ENCODE data around the gene CYP20A1.
"Not testable (repeated sequence)": the region's sequence is repeated elsewhere in the genome, so short reads cannot be mapped to it uniquely, and the experiment has no call there.

The CYP20A1 gene

DNA sequence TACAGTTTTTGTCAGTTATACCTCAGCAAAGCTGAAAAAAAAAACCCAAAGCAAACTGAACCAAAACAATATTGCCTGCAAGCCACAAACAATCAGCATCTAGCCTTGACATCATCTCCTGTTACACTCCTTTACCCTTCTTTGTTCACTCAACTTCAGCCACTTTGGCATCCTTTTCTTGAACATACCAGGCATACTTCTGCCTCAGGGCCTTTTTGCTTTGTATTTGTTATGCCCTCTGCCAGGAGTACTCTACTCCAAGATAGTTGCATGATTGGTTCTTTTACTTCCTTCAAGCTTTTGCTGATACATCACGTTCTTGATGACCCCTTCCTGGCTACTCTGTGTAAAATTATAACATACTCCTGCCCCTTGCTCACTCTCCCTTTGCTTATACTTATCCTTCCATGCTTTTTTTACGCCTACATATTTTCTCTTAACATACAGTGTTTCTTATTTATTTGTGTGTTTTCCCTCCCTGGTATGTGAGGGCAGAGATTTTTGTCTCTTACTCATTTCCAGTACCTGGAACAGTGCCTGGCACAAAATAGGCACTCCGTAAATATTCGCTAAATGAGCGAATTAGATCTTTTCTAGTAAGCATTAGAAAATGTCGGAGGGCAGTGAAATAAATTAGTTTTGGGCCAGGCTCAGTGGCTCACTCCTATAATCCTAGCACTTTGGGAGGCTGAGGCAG is 102.1 kb downstream of the CYP20A1 start:
- no peaks in the 10 kb centered on the region for H3K27me3 ChIP-seq (replicated peaks; ENCODE audit: control insufficient read depth, insufficient read depth, low read length)
- H3K9me3 ChIP-seq (ENCODE audit: control insufficient read depth, low read length): no peaks in the 10 kb centered on the region
- peak; percentile 91 for DNase-seq (ENCODE audit: low read depth)
- H3K4me1 ChIP-seq (ENCODE audit: control insufficient read depth, insufficient read depth, low read length): peaks cover 17% of the 10 kb centered on the region
- H3K4me3 ChIP-seq (ENCODE audit: low read length): no peak overlapping the region
- no peak overlapping the region for H3K9ac ChIP-seq (ENCODE audit: low read length)
- no peaks in the 10 kb centered on the region for H3K36me3 ChIP-seq (ENCODE audit: control insufficient read depth, insufficient read depth, low read length, severe bottlenecking)

DNA sequence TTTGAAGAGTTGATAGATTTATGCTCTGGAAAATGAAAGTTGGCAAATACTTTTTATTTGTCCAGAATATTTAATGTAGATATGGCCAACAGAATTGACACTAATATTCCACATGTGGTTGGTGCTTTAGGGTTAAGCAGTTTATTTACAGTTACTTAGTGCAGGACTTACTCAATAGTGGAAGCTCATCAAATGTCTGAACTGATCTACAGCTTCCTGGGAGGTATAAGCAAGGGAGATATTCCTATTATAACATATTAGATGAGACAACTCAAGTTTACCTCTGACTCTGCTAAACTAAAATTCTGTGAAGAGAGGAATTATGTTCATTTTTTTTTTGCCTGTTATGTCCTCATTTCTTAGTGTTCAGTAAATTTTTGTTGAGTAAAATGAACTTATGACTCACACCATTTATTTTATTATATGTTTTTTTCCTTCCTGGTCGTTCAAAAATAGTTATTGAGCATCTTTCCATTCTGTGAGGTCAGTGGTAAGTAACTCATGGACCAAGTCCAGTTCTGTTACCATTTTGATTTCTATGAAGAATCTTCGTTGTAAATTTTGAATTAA is 103.0 kb downstream of the CYP20A1 start:
- Histone ChIP-seq H3K9me3 (ENCODE audit: control insufficient read depth, low read length) (no peaks in the 10 kb centered on the region), H3K9ac (ENCODE audit: low read length) (no peak overlapping the region), H3K4me1 (ENCODE audit: control insufficient read depth, insufficient read depth, low read length) (peaks cover 17% of the 10 kb centered on the region), H3K27me3 (replicated peaks; ENCODE audit: control insufficient read depth, insufficient read depth, low read length) (no peaks in the 10 kb centered on the region), H3K4me3 (ENCODE audit: low read length) (peak overlapping the region; percentile 26), H3K36me3 (ENCODE audit: control insufficient read depth, insufficient read depth, low read length, severe bottlenecking) (no peaks in the 10 kb centered on the region)
- peak; percentile 47 for DNase-seq (ENCODE audit: low read depth)

DNA sequence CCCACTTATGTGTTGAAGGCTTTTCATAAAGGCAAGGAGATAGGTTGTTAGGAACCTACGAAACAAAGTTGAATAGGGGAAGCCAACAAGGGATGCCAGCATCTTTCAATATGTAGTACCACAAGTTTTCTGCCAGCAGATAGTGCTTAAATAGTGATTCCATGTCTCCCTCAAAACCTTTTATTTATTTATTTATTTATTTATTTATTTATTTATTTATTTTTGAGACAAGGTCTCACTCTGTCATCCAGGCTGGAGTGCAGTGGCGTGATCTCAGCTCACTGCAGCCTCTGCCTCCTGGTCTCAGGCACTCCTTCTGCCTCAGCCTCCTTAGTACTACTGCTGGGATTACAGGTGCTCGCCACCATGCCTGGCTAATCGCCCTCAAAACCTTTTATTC is 103.6 kb downstream of the CYP20A1 start:
- not testable (repeated sequence) for H3K9ac ChIP-seq (ENCODE audit: low read length); DNase-seq (ENCODE audit: low read depth); H3K4me3 ChIP-seq (ENCODE audit: low read length); H3K36me3 ChIP-seq (ENCODE audit: control insufficient read depth, insufficient read depth, low read length, severe bottlenecking); H3K27me3 ChIP-seq (replicated peaks; ENCODE audit: control insufficient read depth, insufficient read depth, low read length); H3K9me3 ChIP-seq (ENCODE audit: control insufficient read depth, low read length)
- H3K4me1 ChIP-seq (ENCODE audit: control insufficient read depth, insufficient read depth, low read length): peaks cover 17% of the 10 kb centered on the region

DNA sequence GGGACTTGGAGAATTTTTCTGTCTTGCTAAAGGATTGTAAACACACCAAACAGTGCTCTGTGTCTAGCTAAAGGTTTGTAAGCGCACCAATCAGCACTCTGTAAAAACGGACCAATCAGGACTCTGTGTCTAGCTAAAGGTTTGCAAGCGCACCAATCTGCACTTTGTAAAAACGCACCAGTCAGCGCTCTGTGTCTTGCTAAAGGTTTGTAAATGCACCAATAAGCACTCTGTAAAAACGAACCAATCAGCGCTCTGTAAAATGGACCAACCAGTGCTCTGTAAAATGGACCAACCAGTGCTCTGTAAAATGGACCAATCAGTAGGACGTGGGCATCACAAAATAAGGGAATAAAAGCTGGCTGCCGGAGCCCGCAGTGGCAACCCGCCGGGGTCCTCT is 105.8 kb downstream of the CYP20A1 start:
- Histone ChIP-seq H3K36me3 (ENCODE audit: control insufficient read depth, insufficient read depth, low read length, severe bottlenecking) (no peaks in the 10 kb centered on the region), H3K4me3 (ENCODE audit: low read length) (no peak overlapping the region), H3K4me1 (ENCODE audit: control insufficient read depth, insufficient read depth, low read length) (peaks cover 17% of the 10 kb centered on the region), H3K9ac (ENCODE audit: low read length) (no peak overlapping the region), H3K27me3 (replicated peaks; ENCODE audit: control insufficient read depth, insufficient read depth, low read length) (no peaks in the 10 kb centered on the region), H3K9me3 (ENCODE audit: control insufficient read depth, low read length) (no peaks in the 10 kb centered on the region)
- DNase-seq (ENCODE audit: low read depth): no peak

DNA sequence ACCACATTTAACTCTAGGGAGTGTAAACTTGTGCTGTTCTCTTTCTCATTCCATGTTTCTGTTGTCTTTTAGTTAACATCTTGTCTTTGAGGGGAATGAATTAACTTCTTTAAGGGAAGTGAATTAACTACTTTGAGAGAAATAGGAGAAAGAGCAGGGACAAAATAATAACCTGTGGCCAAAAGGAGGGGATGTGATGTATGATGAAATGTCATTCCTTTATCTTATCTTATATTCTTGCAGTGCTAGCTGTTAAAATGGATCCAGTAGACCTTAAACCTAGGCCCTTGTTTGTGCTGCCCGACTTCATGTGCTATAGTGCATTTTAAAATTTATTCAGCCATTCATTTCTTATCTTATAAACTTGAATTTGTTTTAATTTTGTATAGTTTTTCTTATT is 107.8 kb downstream of the CYP20A1 start:
- Histone ChIP-seq H3K4me3 (ENCODE audit: low read length) (no peak overlapping the region), H3K4me1 (ENCODE audit: control insufficient read depth, insufficient read depth, low read length) (peaks cover 3% of the 10 kb centered on the region), H3K27me3 (replicated peaks; ENCODE audit: control insufficient read depth, insufficient read depth, low read length) (no peaks in the 10 kb centered on the region), H3K9ac (ENCODE audit: low read length) (no peak overlapping the region), H3K9me3 (ENCODE audit: control insufficient read depth, low read length) (no peaks in the 10 kb centered on the region), H3K36me3 (ENCODE audit: control insufficient read depth, insufficient read depth, low read length, severe bottlenecking) (no peaks in the 10 kb centered on the region)
- no peak for DNase-seq (ENCODE audit: low read depth)

DNA sequence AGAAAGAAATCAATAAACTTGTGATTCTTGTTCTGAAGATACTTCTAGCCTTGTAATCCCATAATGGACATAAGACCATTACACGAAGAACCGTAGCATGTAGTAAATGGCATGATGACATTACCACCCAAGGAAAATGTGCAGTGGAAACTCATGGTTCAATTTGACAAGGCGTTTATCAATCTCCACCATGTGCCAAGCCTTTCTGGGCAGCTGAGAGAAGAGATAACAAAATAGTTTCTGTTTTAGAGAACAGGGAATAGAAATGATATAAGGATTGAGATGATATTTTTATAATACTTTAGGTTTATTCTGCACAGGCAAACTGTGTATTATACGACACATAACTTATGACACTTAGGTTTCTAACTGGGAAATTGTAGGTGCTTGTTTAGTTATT is 108.6 kb downstream of the CYP20A1 start:
- H3K9me3 ChIP-seq (ENCODE audit: control insufficient read depth, low read length): no peaks in the 10 kb centered on the region
- no peaks in the 10 kb centered on the region for H3K4me1 ChIP-seq (ENCODE audit: control insufficient read depth, insufficient read depth, low read length)
- no peaks in the 10 kb centered on the region for H3K27me3 ChIP-seq (replicated peaks; ENCODE audit: control insufficient read depth, insufficient read depth, low read length)
- no peak overlapping the region for H3K9ac ChIP-seq (ENCODE audit: low read length)
- no peak overlapping the region for H3K4me3 ChIP-seq (ENCODE audit: low read length)
- H3K36me3 ChIP-seq (ENCODE audit: control insufficient read depth, insufficient read depth, low read length, severe bottlenecking): no peaks in the 10 kb centered on the region
- DNase-seq (ENCODE audit: low read depth): no peak

DNA sequence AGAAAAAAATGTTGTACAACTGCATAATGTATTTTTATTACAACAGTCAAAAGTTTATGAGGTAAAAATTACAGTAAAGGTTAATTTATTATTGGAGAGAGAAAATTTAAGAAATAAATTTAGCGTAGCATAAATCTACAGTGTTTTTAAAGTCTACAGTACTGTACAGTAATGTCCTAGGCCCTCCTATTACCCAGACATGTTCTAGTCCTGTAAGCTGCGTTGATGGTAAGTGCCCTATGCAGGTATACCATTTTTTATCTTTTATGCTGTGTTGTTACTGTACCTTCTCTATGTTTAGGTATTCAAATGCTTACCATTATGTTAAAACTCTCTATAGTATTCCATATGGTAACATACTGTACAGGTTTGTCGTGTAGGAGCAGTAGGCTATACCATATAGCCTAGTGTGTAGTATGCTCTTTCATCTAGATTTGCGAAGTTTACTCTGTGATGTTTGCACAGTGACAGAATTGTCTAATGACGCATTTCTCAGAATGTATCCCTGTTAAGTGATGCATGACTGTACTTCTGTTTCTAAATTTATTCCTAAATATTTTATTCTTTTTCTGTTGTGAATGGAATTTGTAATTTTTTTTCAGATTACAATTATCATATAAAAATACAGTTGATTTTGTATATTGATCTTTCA is 113.9 kb downstream of the CYP20A1 start:
- H3K27me3 ChIP-seq (replicated peaks; ENCODE audit: control insufficient read depth, insufficient read depth, low read length): no peaks in the 10 kb centered on the region
- no peak for DNase-seq (ENCODE audit: low read depth)
- no peaks in the 10 kb centered on the region for H3K36me3 ChIP-seq (ENCODE audit: control insufficient read depth, insufficient read depth, low read length, severe bottlenecking)
- H3K9me3 ChIP-seq (ENCODE audit: control insufficient read depth, low read length): no peaks in the 10 kb centered on the region
- H3K9ac ChIP-seq (ENCODE audit: low read length): no peak overlapping the region
- no peak overlapping the region for H3K4me3 ChIP-seq (ENCODE audit: low read length)
- no peaks in the 10 kb centered on the region for H3K4me1 ChIP-seq (ENCODE audit: control insufficient read depth, insufficient read depth, low read length)

DNA sequence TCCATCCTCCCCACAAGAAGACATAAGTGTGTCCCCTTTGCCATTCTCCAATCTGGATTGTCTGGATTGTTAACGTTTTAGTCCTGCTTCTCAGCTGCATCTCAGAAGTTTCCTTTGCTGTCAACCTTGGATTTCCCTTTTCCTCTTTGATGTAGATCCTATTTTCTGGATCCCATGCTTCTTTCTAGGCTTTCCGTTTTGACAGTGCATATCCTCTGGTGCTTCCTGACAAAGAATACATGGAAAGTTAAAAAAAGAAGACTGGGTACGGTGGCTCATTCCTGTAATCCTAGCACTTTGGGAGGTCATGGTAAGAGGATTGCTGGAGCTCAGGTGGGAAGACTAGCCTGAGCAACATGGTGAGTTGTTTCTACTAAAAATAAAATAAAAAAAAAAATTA is 116.1 kb downstream of the CYP20A1 start:
- Histone ChIP-seq H3K36me3 (ENCODE audit: control insufficient read depth, insufficient read depth, low read length, severe bottlenecking) (no peaks in the 10 kb centered on the region), H3K27me3 (replicated peaks; ENCODE audit: control insufficient read depth, insufficient read depth, low read length) (no peaks in the 10 kb centered on the region)

More for the DNA sequence above, 116.1 kb downstream of the CYP20A1 start:
- H3K4me1 ChIP-seq (ENCODE audit: control insufficient read depth, insufficient read depth, low read length): no peaks in the 10 kb centered on the region
- no peak overlapping the region for H3K4me3 ChIP-seq (ENCODE audit: low read length)
- no peaks in the 10 kb centered on the region for H3K9me3 ChIP-seq (ENCODE audit: control insufficient read depth, low read length)
- no peak for DNase-seq (ENCODE audit: low read depth)
- H3K9ac ChIP-seq (ENCODE audit: low read length): no peak overlapping the region
